ENCODE measurements around the gene SCAMP4.

DNA sequence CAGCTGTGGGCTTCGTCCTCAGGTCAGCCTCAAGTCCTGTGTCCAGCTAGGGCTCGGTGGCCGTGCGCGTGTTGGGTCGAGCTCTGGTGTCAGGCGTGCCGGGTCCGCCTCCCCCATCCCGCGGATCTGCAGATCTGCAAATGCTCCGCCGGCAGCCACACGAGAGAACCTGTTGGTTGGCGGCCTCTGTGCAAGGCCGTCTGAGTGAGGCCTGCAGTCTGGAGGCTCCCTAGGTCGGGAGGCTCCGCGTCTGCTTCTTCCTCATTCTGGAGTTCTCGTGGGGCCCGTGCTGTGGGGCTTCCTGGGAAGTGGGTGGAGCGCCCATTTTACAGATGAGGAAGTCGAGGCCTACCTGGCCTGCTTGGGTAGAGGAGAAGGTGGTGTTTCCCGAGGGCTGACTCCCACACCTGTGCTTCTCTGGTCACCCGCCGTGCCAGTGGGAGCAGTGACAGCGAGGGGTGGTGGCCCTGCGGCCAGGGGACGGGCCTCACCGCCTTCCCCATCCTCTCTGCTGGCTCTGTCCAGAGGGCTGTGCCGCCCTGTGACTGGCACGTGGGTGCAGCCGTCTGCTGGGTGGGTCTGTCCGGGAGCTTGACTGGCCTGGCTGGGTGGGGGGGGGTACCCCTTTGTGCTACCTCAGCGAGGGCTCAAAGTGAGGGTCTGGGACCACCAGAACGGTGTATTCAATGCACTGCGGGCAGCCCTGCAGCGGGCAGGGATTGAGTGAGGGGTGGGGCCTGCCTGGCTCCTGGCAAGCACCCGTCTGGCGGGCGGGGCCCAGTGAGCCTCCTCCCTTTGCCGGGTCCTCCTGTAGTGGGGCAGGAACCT is 39.1 kb downstream of the SCAMP4 start:
- TF ChIP-seq GATAD2B (IDR thresholded peaks at IDR 0.05; ENCODE audit: borderline replicate concordance) (no peak), STAT5B (CRISPR knock-in tag; IDR thresholded peaks at IDR 0.05) (no peak), EZH2 (IDR thresholded peaks at IDR 0.05; ENCODE audit: borderline replicate concordance, low read depth, low read length) (no peak), ZNF239 (CRISPR knock-in tag; IDR thresholded peaks at IDR 0.05) (no peak), ZBTB2 (IDR thresholded peaks at IDR 0.05) (no peak), TBL1XR1 (IDR thresholded peaks at IDR 0.05; ENCODE audit: low read length in 2 of 2) (no peak), SMAD4 (CRISPR knock-in tag; conservative IDR thresholded peaks at IDR 0.05) (no peak), HNRNPLL (IDR thresholded peaks at IDR 0.05; ENCODE audit: low read depth, low read length, poor library complexity, severe bottlenecking) (no peak), LARP7 (IDR thresholded peaks at IDR 0.05) (no peak), REST (IDR thresholded peaks at IDR 0.05; ENCODE audit: borderline replicate concordance) (no peak), REST (CRISPR knock-in tag; IDR thresholded peaks at IDR 0.05; ENCODE audit: low read depth) (no peak)
- TF ChIP-seq, protein P1, sequence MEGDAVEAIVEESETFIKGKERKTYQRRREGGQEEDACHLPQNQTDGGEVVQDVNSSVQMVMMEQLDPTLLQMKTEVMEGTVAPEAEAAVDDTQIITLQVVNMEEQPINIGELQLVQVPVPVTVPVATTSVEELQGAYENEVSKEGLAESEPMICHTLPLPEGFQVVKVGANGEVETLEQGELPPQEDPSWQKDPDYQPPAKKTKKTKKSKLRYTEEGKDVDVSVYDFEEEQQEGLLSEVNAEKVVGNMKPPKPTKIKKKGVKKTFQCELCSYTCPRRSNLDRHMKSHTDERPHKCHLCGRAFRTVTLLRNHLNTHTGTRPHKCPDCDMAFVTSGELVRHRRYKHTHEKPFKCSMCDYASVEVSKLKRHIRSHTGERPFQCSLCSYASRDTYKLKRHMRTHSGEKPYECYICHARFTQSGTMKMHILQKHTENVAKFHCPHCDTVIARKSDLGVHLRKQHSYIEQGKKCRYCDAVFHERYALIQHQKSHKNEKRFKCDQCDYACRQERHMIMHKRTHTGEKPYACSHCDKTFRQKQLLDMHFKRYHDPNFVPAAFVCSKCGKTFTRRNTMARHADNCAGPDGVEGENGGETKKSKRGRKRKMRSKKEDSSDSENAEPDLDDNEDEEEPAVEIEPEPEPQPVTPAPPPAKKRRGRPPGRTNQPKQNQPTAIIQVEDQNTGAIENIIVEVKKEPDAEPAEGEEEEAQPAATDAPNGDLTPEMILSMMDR (IDR thresholded peaks at IDR 0.05 in 2 of 3, conservative IDR thresholded peaks at IDR 0.05 in 1 of 3; ENCODE audit: insufficient read depth in 2 of 3, low read depth in 1 of 3, low read length in 3 of 3), result no peak
- TF ChIP-seq, protein P2, sequence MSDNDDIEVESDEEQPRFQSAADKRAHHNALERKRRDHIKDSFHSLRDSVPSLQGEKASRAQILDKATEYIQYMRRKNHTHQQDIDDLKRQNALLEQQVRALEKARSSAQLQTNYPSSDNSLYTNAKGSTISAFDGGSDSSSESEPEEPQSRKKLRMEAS (CRISPR knock-in tag; IDR thresholded peaks at IDR 0.05), result no peak
- TF ChIP-seq, protein P3, sequence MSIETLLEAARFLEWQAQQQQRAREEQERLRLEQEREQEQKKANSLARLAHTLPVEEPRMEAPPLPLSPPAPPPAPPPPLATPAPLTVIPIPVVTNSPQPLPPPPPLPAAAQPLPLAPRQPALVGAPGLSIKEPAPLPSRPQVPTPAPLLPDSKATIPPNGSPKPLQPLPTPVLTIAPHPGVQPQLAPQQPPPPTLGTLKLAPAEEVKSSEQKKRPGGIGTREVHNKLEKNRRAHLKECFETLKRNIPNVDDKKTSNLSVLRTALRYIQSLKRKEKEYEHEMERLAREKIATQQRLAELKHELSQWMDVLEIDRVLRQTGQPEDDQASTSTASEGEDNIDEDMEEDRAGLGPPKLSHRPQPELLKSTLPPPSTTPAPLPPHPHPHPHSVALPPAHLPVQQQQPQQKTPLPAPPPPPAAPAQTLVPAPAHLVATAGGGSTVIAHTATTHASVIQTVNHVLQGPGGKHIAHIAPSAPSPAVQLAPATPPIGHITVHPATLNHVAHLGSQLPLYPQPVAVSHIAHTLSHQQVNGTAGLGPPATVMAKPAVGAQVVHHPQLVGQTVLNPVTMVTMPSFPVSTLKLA (conservative IDR thresholded peaks at IDR 0.05), result no peak
- TF ChIP-seq, protein P4, sequence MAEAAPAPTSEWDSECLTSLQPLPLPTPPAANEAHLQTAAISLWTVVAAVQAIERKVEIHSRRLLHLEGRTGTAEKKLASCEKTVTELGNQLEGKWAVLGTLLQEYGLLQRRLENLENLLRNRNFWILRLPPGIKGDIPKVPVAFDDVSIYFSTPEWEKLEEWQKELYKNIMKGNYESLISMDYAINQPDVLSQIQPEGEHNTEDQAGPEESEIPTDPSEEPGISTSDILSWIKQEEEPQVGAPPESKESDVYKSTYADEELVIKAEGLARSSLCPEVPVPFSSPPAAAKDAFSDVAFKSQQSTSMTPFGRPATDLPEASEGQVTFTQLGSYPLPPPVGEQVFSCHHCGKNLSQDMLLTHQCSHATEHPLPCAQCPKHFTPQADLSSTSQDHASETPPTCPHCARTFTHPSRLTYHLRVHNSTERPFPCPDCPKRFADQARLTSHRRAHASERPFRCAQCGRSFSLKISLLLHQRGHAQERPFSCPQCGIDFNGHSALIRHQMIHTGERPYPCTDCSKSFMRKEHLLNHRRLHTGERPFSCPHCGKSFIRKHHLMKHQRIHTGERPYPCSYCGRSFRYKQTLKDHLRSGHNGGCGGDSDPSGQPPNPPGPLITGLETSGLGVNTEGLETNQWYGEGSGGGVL (CRISPR knock-in tag; IDR thresholded peaks at IDR 0.05), result no peak

All from K562 (cell line).